ENCODE data around the gene GPX4. TPM values are rescaled to one million over a fixed set of nuclear protein-coding genes. Genes with fewer than 3 reads are reported as not detected.
A peak's percentile ranks its signal among the peaks of the same experiment; 100 is the strongest.

GPX4 gene
- total and polyA plus RNA-seq, 9 of the 15 experiments (the other 6 are each of a cell fraction or from before 2014, with no cell fraction given), result 61.4 to 661 (median 349) TPM

DNA sequence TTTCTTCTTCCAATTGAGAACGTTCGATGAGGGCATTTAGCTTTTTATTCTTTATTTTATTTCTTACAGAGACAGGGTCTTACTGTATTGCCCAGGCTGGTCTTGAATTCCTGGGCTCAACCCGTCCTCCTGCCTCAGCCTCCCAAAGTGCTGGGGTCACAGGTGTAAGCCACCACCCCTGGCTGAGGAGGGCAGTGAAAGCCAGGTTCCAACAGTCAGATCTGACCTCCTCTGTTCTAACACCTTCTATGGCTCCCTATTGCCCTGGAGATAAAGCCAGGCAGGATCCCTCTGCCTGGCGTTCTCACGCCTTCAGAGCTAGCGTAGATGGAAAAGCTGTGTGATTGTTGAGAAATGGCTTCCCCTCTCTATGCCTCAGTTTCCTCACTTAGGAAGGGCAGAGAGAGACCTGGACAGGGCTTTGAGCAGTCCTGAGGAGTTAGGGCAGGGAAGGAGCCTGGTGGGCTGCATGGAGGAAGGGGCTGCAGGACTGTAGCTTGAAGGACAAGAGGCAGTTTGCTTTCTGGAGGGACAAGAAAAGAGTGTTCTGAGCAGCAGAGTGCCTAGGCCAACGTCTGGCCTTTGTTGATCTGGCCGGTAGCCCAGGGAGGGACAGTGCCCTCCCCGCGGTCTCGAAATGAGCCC is 31.3 kb upstream of the GPX4 start (continued):
- no peak for TF ChIP-seq SAP30 (IDR thresholded peaks at IDR 0.05; ENCODE audit: borderline replicate concordance, insufficient read depth, low read depth, low read length, poor library complexity, severe bottlenecking)
- no peak for TF ChIP-seq CEBPB (tag; IDR thresholded peaks at IDR 0.05)
- no peak for TF ChIP-seq ZNF133 (CRISPR knock-in tag; IDR thresholded peaks at IDR 0.05)
- TF ChIP-seq PHF20 (IDR thresholded peaks at IDR 0.05; ENCODE audit: partially characterized antibody), result peak; percentile 49
- no peak for TF ChIP-seq GTF2F1 (IDR thresholded peaks at IDR 0.05; ENCODE audit: low read depth, low read length)
- no peak for TF ChIP-seq HMG20A (CRISPR knock-in tag; conservative IDR thresholded peaks at IDR 0.05)
- no peak for TF ChIP-seq POLR3G (IDR thresholded peaks at IDR 0.05; ENCODE audit: extremely low read depth, insufficient read length, insufficient replicate concordance)
- TF ChIP-seq MXI1 (IDR thresholded peaks at IDR 0.05; ENCODE audit: low read depth, low read length), result no peak
- no peak for TF ChIP-seq GTF2A2 (tag; IDR thresholded peaks at IDR 0.05)
- TF ChIP-seq, protein P1, sequence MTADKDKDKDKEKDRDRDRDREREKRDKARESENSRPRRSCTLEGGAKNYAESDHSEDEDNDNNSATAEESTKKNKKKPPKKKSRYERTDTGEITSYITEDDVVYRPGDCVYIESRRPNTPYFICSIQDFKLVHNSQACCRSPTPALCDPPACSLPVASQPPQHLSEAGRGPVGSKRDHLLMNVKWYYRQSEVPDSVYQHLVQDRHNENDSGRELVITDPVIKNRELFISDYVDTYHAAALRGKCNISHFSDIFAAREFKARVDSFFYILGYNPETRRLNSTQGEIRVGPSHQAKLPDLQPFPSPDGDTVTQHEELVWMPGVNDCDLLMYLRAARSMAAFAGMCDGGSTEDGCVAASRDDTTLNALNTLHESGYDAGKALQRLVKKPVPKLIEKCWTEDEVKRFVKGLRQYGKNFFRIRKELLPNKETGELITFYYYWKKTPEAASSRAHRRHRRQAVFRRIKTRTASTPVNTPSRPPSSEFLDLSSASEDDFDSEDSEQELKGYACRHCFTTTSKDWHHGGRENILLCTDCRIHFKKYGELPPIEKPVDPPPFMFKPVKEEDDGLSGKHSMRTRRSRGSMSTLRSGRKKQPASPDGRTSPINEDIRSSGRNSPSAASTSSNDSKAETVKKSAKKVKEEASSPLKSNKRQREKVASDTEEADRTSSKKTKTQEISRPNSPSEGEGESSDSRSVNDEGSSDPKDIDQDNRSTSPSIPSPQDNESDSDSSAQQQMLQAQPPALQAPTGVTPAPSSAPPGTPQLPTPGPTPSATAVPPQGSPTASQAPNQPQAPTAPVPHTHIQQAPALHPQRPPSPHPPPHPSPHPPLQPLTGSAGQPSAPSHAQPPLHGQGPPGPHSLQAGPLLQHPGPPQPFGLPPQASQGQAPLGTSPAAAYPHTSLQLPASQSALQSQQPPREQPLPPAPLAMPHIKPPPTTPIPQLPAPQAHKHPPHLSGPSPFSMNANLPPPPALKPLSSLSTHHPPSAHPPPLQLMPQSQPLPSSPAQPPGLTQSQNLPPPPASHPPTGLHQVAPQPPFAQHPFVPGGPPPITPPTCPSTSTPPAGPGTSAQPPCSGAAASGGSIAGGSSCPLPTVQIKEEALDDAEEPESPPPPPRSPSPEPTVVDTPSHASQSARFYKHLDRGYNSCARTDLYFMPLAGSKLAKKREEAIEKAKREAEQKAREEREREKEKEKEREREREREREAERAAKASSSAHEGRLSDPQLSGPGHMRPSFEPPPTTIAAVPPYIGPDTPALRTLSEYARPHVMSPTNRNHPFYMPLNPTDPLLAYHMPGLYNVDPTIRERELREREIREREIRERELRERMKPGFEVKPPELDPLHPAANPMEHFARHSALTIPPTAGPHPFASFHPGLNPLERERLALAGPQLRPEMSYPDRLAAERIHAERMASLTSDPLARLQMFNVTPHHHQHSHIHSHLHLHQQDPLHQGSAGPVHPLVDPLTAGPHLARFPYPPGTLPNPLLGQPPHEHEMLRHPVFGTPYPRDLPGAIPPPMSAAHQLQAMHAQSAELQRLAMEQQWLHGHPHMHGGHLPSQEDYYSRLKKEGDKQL (CRISPR knock-in tag; IDR thresholded peaks at IDR 0.05; ENCODE audit: borderline replicate concordance), result no peak
- TF ChIP-seq, protein P2, sequence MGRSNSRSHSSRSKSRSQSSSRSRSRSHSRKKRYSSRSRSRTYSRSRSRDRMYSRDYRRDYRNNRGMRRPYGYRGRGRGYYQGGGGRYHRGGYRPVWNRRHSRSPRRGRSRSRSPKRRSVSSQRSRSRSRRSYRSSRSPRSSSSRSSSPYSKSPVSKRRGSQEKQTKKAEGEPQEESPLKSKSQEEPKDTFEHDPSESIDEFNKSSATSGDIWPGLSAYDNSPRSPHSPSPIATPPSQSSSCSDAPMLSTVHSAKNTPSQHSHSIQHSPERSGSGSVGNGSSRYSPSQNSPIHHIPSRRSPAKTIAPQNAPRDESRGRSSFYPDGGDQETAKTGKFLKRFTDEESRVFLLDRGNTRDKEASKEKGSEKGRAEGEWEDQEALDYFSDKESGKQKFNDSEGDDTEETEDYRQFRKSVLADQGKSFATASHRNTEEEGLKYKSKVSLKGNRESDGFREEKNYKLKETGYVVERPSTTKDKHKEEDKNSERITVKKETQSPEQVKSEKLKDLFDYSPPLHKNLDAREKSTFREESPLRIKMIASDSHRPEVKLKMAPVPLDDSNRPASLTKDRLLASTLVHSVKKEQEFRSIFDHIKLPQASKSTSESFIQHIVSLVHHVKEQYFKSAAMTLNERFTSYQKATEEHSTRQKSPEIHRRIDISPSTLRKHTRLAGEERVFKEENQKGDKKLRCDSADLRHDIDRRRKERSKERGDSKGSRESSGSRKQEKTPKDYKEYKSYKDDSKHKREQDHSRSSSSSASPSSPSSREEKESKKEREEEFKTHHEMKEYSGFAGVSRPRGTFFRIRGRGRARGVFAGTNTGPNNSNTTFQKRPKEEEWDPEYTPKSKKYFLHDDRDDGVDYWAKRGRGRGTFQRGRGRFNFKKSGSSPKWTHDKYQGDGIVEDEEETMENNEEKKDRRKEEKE (IDR thresholded peaks at IDR 0.05; ENCODE audit: borderline replicate concordance in 1 of 2, control insufficient read depth in 1 of 2, low read depth in 2 of 2, low read length in 1 of 2), result no peak
- TF ChIP-seq ELF2 (CRISPR knock-in tag; IDR thresholded peaks at IDR 0.05), result no peak
- peak; percentile 70 for TF ChIP-seq ADNP (tag; IDR thresholded peaks at IDR 0.05)
- peak; percentile 76 for TF ChIP-seq HDAC2 (IDR thresholded peaks at IDR 0.05)
- TF ChIP-seq EHMT2 (IDR thresholded peaks at IDR 0.05), result no peak
- peak; percentile 94 for TF ChIP-seq RBM25 (IDR thresholded peaks at IDR 0.05; ENCODE audit: low read depth, low read length, severe bottlenecking)
- TF ChIP-seq SMARCA5 (IDR thresholded peaks at IDR 0.05), result peak; percentile 86; the same call in 1 of the 2 replicates
- TF ChIP-seq SMARCE1 (IDR thresholded peaks at IDR 0.05), result no peak
- no peak for TF ChIP-seq KLF10 (CRISPR knock-in tag; IDR thresholded peaks at IDR 0.05)
- TF ChIP-seq, protein P3, sequence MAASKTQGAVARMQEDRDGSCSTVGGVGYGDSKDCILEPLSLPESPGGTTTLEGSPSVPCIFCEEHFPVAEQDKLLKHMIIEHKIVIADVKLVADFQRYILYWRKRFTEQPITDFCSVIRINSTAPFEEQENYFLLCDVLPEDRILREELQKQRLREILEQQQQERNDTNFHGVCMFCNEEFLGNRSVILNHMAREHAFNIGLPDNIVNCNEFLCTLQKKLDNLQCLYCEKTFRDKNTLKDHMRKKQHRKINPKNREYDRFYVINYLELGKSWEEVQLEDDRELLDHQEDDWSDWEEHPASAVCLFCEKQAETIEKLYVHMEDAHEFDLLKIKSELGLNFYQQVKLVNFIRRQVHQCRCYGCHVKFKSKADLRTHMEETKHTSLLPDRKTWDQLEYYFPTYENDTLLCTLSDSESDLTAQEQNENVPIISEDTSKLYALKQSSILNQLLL (CRISPR knock-in tag; IDR thresholded peaks at IDR 0.05; ENCODE audit: borderline replicate concordance), result no peak
